VCaP (cell line): Measurements from ENCODE around the gene ANKRD27.
A peak's percentile ranks its signal among the peaks of the same experiment; 100 is the strongest.
"Not testable (repeated sequence)": the region's sequence is repeated elsewhere in the genome, so short reads cannot be mapped to it uniquely, and the experiment has no call there.

Experiments
- H3K27ac ChIP-seq: fragments of 450-650 bp; 2 replicates; pipeline ENCODE4 v1.5.1; 2017
- CTCF ChIP-seq: fragments of 450-650 bp; conservative IDR thresholded peaks from 2 replicates; pipeline ENCODE4 v1.5.1; 2017; ENCODE audit warnings: mild to moderate bottlenecking, moderate library complexity

ANKRD27 gene

GRCh38 chr19:32598022-32598421, 77.0 kb downstream of the ANKRD27 start:
- no peak overlapping the region for H3K27ac ChIP-seq
- TF ChIP-seq CTCF, result no peak

GRCh38 chr19:32595491-32595890, 79.5 kb downstream of the ANKRD27 start:
- no peak for TF ChIP-seq CTCF
- H3K27ac ChIP-seq, result no peak overlapping the region

GRCh38 chr19:32594021-32594420, 81.0 kb downstream of the ANKRD27 start:
- no peak for TF ChIP-seq CTCF
- no peak overlapping the region for H3K27ac ChIP-seq

GRCh38 chr19:32587747-32588504, 87.1 kb downstream of the ANKRD27 start:
- H3K27ac ChIP-seq, result not testable (repeated sequence)

GRCh38 chr19:32581705-32582179, 93.2 kb downstream of the ANKRD27 start:
- peak overlapping the region; percentile 90 for H3K27ac ChIP-seq
- no peak for TF ChIP-seq CTCF

GRCh38 chr19:32580901-32581704, 93.9 kb downstream of the ANKRD27 start, which contains the start of gene PDCD5:
PDCD5 (plus strand) TSS chr19:32581190; CDS start chr19:32581262, 72 bp downstream.
- TF ChIP-seq CTCF, result no peak
- peak within 1 kb of the TSS; percentile 90 for H3K27ac ChIP-seq

- TF ChIP-seq CTCF, result no peak
- peak overlapping the region; percentile 90 for H3K27ac ChIP-seq
Observed at GRCh38 chr19:32580353-32580900, 94.6 kb downstream of the ANKRD27 start.
